Glutamatergic neuron (in vitro differentiated cells): Measurements from ENCODE around the gene PRKRIP1. TPM values are rescaled to one million over a fixed set of nuclear protein-coding genes. Genes with fewer than 3 reads are reported as not detected.

Experiments
- DNase-seq: peaks from one replicate; pipeline ENCODE4 v3.0.0; 2022
- H3K27ac Mint-ChIP-seq: one replicate; pipeline ENCODE4 v1.8.0; 2020; ENCODE audit warnings: mild to moderate bottlenecking, mixed read lengths, inconsistent platforms; ENCODE audit not compliant: unreplicated experiment
- H3K27me3 Mint-ChIP-seq: one replicate; pipeline ENCODE4 v1.8.0; 2020; ENCODE audit warnings: mild to moderate bottlenecking, moderate library complexity, mixed read lengths, inconsistent platforms; ENCODE audit not compliant: unreplicated experiment
- H3K36me3 Mint-ChIP-seq: one replicate; pipeline ENCODE4 v1.8.0; 2020; ENCODE audit warnings: mild to moderate bottlenecking, mixed read lengths, inconsistent platforms; ENCODE audit not compliant: unreplicated experiment
- H3K4me1 Mint-ChIP-seq: one replicate; pipeline ENCODE4 v1.8.0; 2020; ENCODE audit warnings: mild to moderate bottlenecking, low read depth, mixed read lengths, inconsistent platforms; ENCODE audit not compliant: unreplicated experiment
- H3K4me3 Mint-ChIP-seq: one replicate; pipeline ENCODE4 v1.8.0; 2020; ENCODE audit warnings: mild to moderate bottlenecking, mixed read lengths, inconsistent platforms; ENCODE audit not compliant: unreplicated experiment
- H3K9me3 Mint-ChIP-seq: one replicate; pipeline ENCODE4 v1.8.0; 2020; ENCODE audit warnings: mild to moderate bottlenecking, moderate library complexity, mixed read lengths, inconsistent platforms; ENCODE audit not compliant: unreplicated experiment
- CTCF ChIP-seq: fragments of 200-600 bp; sonication (generic); IDR thresholded peaks from one replicate; pipeline ENCODE4 v1.5.0; 2021; ENCODE audit not compliant: partially characterized antibody, unreplicated experiment
- total RNA-seq: library from RNA; stranded (reverse); fragmentation: NEBNext Ultra II Directional; extraction: Animal tissue kit (Norgen Biotek cat#: 25700); gene quantifications from one replicate; pipeline ENCODE4 v1.2.1, GENCODE V29; 2021; ENCODE audit not compliant: unreplicated experiment

The PRKRIP1 gene
- total RNA-seq, 1 donor from 2014 or later = 31.0 TPM

GRCh38 chr7:102464577-102465280, 68.6 kb downstream of the PRKRIP1 start, which contains the start of the genes ALKBH4 and LRWD1:
Gene ALKBH4 (minus strand): TSS chr7:102464863. CDS start chr7:102464836, 27 bp downstream.
Gene LRWD1 (plus strand): TSS chr7:102464984. CDS start chr7:102465081, 97 bp downstream.
- Mint-ChIP-seq H3K9me3 (peaks cover 7% of the 10 kb centered on the region), H3K27me3 (peaks cover 9% of the 10 kb centered on the region), H3K27ac (peak within 1 kb of the TSS; percentile 89), H3K4me3 (peak within 1 kb of the TSS; percentile 96), H3K4me1 (peaks cover 8% of the 10 kb centered on the region), H3K36me3 (no peaks in the 10 kb centered on the region)
- peak; percentile 96 for DNase-seq
- TF ChIP-seq CTCF = no peak

GRCh38 chr7:102466097-102466496, 69.9 kb downstream of the PRKRIP1 start:
- H3K4me3 Mint-ChIP-seq = peak overlapping the region; percentile 79
- H3K36me3 Mint-ChIP-seq = no peaks in the 10 kb centered on the region
- H3K9me3 Mint-ChIP-seq = peaks cover 7% of the 10 kb centered on the region

GRCh38 chr7:102467581-102468477, 71.7 kb downstream of the PRKRIP1 start:
- Mint-ChIP-seq H3K36me3 (no peaks in the 10 kb centered on the region), H3K4me3 (no peak overlapping the region), H3K27ac (no peak overlapping the region), H3K9me3 (peaks cover 7% of the 10 kb centered on the region), H3K4me1 (peaks cover 9% of the 10 kb centered on the region), H3K27me3 (peaks cover 14% of the 10 kb centered on the region)
- DNase-seq = peak; percentile 11
- TF ChIP-seq CTCF = no peak

More at GRCh38 chr7:102466097-102466496, 69.9 kb downstream of the PRKRIP1 start:
- no peak for DNase-seq
- TF ChIP-seq CTCF = no peak
- Mint-ChIP-seq H3K27ac (no peak overlapping the region), H3K27me3 (peaks cover 9% of the 10 kb centered on the region), H3K4me1 (peaks cover 11% of the 10 kb centered on the region)

GRCh38 chr7:102468478-102469350, 72.6 kb downstream of the PRKRIP1 start:
- TF ChIP-seq CTCF = no peak
- Mint-ChIP-seq H3K4me3 (no peak overlapping the region), H3K27me3 (peaks cover 15% of the 10 kb centered on the region), H3K4me1 (peaks cover 6% of the 10 kb centered on the region), H3K9me3 (peaks cover 7% of the 10 kb centered on the region), H3K27ac (no peak overlapping the region), H3K36me3 (no peaks in the 10 kb centered on the region)
- DNase-seq = peak; percentile 10
